NCI-H2107 (cell line): Measurements from ENCODE around the gene CDH2.
A peak's percentile ranks its signal among the peaks of the same experiment; 100 is the strongest.

Source experiments
- DNase-seq: peaks from one replicate; lab custom pipeline; 2025; lab: John Stamatoyannopoulos, UW

Gene CDH2

DNA sequence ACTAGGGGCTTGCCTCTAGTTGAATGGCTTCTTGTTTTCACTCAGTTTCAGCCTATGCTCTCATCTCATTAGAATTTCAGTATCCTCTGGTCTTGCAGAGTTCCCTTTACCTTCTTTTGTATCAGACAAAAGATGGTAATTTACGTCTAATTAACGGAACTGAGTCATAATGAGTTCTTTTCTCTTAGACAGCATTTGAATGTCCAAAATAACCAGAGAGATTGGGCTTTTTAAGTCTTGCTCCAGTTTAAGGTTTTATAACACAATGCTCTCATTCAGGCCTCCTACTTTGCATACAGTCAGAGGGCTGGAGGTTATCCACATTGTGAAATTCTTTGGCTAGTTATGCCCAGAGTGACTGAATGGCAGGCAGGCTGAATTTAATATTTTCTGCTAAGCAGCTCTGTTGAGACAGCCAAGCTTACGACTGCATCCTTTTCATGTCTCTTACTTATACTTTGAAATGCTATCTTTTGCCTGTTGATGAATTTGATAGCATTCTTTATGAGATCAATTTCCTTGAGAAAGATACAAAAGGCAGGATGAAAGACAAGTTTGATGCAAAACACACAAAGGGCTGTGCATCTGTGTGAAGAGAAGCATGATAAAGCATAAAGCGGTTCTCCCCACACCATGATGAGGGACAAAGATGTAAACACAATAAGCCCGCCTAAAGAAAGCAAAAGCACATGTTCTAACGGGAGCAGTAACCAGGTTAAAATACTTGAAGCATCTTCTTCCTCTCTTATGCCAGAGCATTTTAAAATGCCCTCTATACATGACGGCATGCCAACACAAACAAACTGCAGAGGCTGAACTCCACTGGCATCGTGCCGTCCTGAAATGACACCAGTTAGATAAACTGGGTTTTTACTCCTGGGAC lies 90.0 kb downstream of the CDH2 start:
- no peak for DNase-seq

- no peak for DNase-seq
Observed at GRCh38 chr18:28081516-28081915, 95.4 kb downstream of the CDH2 start.

GRCh38 chr18:28080876-28081300 lies 96.0 kb downstream of the CDH2 start:
- DNase-seq, result no peak

DNA sequence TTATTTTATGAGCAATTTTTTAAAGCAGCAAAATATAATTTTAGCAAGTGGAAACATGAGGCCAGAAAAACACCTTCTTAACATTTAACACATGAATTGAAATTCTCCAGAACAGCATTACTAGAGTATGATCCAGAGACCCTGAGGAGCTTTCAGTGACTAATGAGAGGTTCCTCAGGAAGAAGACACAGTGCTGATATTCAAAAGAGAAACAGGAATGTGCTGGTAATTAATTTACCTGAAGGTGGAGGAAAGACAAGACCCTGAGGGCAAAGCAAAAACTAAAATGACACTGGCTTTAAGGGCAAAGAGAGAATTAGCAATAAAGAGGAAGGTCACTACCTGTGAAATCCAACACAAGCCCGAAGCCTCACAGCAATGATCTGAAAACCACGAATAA lies 97.0 kb downstream of the CDH2 start:
- no peak for DNase-seq

DNA sequence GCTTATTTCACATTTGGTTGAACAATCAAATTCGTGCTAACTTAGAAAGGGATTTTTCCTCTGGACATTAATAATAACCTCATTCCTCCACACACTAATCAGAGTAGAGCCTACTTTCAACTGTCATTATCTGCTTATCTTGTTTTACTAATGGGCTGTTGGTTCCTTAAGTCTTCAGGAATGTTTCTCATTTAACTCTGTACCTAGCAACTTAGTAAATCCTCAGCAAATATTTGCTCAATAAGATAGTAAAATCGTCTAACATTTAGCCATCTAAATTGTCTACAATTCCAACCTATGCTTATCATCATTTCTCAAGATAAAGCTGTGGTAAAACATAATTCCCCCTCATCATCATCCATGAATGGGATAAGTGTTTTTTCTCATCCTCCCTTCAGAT lies 98.1 kb downstream of the CDH2 start:
- DNase-seq, result no peak

GRCh38 chr18:28078298-28078697 lies 98.6 kb downstream of the CDH2 start:
- no peak for DNase-seq

- no peak for DNase-seq
Observed at GRCh38 chr18:28075501-28075900, 101.4 kb downstream of the CDH2 start.

DNA sequence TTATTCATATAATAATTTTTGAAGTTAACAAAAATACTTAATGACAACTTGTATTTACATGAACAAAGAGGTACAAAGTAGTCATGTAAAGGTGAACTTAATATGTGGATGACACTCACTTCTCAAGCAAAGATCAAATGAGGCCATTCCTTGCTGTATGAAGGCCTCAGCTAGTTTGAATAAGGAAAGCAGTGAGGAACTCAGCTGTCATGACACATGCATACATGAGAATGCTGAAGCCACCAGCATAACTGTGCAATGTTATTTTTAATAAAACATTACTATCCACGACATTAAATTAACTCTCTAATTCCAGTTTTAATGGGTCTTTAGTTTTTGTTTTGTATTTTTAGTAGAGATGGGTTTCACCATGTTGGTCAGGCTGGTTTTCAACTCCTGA lies 102.9 kb downstream of the CDH2 start:
- no peak for DNase-seq

DNA sequence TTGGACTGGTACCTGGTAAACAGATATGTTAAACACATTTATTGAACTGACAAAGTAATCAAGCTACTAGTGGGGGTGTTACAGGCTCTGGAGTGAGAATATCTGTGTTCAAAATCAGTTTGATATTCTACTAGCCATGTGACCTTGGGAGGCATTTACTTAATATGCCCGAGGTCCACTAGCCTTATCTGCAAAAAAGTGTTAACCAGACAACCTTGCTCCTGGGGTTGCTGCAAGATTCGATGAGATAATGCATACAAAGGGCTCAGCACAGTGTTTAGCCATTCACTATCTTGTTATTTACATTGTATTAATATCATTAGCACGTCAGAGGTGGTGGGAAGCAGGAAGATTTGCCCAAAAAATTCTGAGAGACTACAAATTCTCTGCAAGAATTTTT lies 103.3 kb downstream of the CDH2 start:
- no peak for DNase-seq

- no peak for DNase-seq
Observed at GRCh38 chr18:28071199-28071598, 105.7 kb downstream of the CDH2 start.

GRCh38 chr18:28068207-28068606 lies 108.7 kb downstream of the CDH2 start:
- no peak for DNase-seq

GRCh38 chr18:28067346-28067745 lies 109.6 kb downstream of the CDH2 start:
- no peak for DNase-seq

DNA sequence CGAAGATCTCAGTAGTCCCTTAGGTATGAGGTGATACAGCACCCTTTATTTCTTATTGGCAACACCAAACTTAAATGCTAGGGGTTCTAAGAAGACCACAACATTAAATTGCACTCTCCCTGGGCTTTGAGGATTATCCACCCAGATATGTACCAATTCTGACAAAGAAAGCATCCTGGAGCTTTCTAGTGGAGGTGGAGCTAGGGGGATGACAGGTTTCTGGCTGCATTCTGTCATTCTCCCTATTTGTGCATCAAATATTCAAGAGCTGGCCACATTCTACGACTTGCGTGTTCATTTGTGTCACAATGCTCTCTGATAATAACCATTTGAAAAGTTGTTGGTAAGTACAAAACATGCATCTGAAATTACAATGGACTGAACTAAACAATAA lies 111.1 kb downstream of the CDH2 start:
- DNase-seq, result no peak

GRCh38 chr18:28065031-28065792 lies 111.7 kb downstream of the CDH2 start:
- no peak for DNase-seq

GRCh38 chr18:28063926-28064325 lies 113.0 kb downstream of the CDH2 start:
- no peak for DNase-seq

DNA sequence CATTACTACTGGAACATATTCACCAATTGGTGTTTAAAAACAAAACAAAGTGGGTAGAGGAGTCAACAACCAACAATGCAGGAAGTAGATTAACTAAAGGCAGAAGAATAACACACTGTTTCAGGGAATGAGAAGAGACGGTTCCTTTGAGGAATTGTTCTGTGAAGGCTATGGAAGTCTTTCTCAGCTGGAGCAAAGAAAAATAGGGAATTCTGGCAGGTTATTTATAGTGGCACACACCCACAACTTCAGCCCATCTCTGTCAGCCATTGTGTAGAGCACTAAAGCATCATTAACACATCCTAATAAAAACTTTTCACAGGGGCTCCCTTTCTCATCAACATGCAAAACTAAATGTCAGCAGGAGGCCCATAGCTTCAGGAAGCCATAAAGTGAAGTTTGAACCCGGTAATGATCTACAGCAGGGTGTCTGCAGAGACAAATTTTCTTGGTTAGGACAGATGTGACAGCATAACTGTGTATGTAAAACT lies 113.6 kb downstream of the CDH2 start:
- DNase-seq, result no peak

DNA sequence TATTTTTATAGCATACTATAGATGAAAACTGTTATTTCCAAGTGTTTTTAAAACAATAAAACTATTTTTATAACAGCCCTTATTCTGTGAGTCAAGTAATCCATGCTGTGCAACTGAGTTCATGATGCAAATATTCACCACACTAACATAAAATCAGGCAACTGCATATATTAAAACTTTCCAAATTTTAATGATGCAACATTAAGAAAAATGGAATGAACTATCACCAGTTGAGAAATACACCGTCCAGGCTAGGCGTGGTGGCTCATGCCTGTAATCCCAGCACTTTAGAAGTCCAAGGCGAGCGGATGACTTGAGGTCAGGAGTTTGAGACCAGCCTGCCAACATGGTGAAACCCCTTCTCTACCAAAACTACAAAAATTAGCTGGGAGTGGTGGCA lies 114.5 kb downstream of the CDH2 start:
- no peak for DNase-seq

GRCh38 chr18:28059861-28060260 lies 117.1 kb downstream of the CDH2 start:
- no peak for DNase-seq

DNA sequence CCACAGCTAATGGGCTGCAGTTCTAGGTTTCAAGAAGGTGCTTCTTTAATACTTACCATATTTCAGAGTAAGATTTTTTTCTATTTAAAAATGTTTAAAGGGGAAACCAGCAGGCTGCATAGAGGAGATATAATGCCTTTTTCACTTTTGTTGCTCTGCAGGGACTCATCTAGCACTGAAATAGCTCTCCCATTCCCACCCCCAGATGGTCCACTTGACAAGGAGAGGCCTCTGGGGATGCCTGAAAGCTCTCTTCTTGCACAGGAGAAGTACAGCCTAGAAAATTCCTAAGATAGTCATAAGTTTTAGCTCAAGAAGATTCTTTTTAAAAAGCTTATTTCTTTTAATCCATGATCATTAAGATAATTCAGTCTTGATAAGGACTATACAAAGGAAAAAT lies 126.4 kb downstream of the CDH2 start:
- DNase-seq, result no peak

GRCh38 chr18:28048612-28049011 lies 128.3 kb downstream of the CDH2 start:
- DNase-seq, result no peak

GRCh38 chr18:28045880-28046279 lies 131.1 kb downstream of the CDH2 start:
- no peak for DNase-seq

- peak; percentile 15 for DNase-seq
Observed at GRCh38 chr18:28045176-28045810, 131.6 kb downstream of the CDH2 start.

GRCh38 chr18:28044036-28044435 lies 132.9 kb downstream of the CDH2 start:
- no peak for DNase-seq
